HG03060 (cell line): ENCODE data around the gene FLCN.

Experiments used
- ATAC-seq: cut with Tn5 transposase; IDR thresholded peaks from one replicate; pipeline ENCODE4 v1.9.1; 2021; ENCODE audit warnings: low read depth, moderate number of reproducible peaks; ENCODE audit not compliant: unreplicated experiment

The FLCN gene

GRCh38 chr17:17236295-17237025 lies 508 bp downstream of the FLCN start:
- no peak for ATAC-seq

GRCh38 chr17:17235212-17236174 lies 1.5 kb downstream of the FLCN start:
- no peak for ATAC-seq

- no peak for ATAC-seq
Measured at GRCh38 chr17:17232303-17232621, 4.7 kb downstream of the FLCN start.

GRCh38 chr17:17231621-17232302 lies 5.2 kb downstream of the FLCN start:
- ATAC-seq: no peak

- no peak for ATAC-seq
Measured at GRCh38 chr17:17229416-17230384, 7.3 kb downstream of the FLCN start.

- ATAC-seq: no peak
Measured at GRCh38 chr17:17228521-17229279, 8.3 kb downstream of the FLCN start.

GRCh38 chr17:17227608-17228520 lies 9.1 kb downstream of the FLCN start:
- no peak for ATAC-seq

GRCh38 chr17:17226451-17227265 lies 10.3 kb downstream of the FLCN start:
- ATAC-seq: no peak

- no peak for ATAC-seq
Measured at GRCh38 chr17:17225901-17226300, 11.1 kb downstream of the FLCN start.

GRCh38 chr17:17224137-17224536 lies 12.8 kb downstream of the FLCN start:
- no peak for ATAC-seq

- ATAC-seq: no peak
Measured at GRCh38 chr17:17223736-17224135, 13.2 kb downstream of the FLCN start.

GRCh38 chr17:17221329-17221728 lies 15.6 kb downstream of the FLCN start:
- ATAC-seq: no peak

GRCh38 chr17:17220529-17220928 lies 16.4 kb downstream of the FLCN start:
- no peak for ATAC-seq

- no peak for ATAC-seq
Measured at GRCh38 chr17:17217995-17218394, 19.0 kb downstream of the FLCN start.

- no peak for ATAC-seq
Measured at GRCh38 chr17:17216776-17217175, 20.2 kb downstream of the FLCN start.

GRCh38 chr17:17216236-17216635 lies 20.7 kb downstream of the FLCN start:
- no peak for ATAC-seq

- ATAC-seq: no peak
Measured at GRCh38 chr17:17215575-17215974, 21.4 kb downstream of the FLCN start.
